OCI-LY7 (cell line): ENCODE measurements around the gene TK2. TPM values are rescaled to one million over a fixed set of nuclear protein-coding genes. Genes with fewer than 3 reads are reported as not detected.
A peak's percentile ranks its signal among the peaks of the same experiment; 100 is the strongest.

Experiments used
- BruUV-seq: library from RNA; stranded (reverse); fragments of 400-500 nt; replicated peaks from 2 replicates; lab custom pipeline; 2021; lab: Mats Ljungman, UMichigan
- CTCF ChIA-PET: fragments of 300-600 bp; sonication (Branson Sonifier 250); formaldehyde crosslinking; loops from one replicate; lab custom pipeline; 2022; ENCODE audit warnings: antibody characterized with exemption; ENCODE audit not compliant: unreplicated experiment; lab: Charles Lee
- POLR2A ChIA-PET: fragments of 300-600 bp; sonication (Branson Sonifier 250); formaldehyde crosslinking; loops from one replicate; lab custom pipeline; 2022; ENCODE audit warnings: antibody characterized with exemption; lab: Charles Lee
- DNase-seq: peaks from one replicate; pipeline ENCODE4 v3.0.0-alpha.2; 2015; ENCODE audit warnings: low spot score
- H2AFZ ChIP-seq: fragments of 200-600 bp; sonication (generic), shearing (Covaris generic); 2 replicates; pipeline ENCODE4 v1.6.1; 2014; ENCODE audit warnings: mild to moderate bottlenecking, antibody characterized with exemption, low read length, moderate library complexity
- H3K27ac ChIP-seq: fragments of 200-600 bp; sonication (generic); 2 replicates; pipeline ENCODE4 v1.5.1; 2014; ENCODE audit warnings: mixed run types, low read depth, mild to moderate bottlenecking, moderate library complexity, low read length, inconsistent platforms; ENCODE audit not compliant: poor library complexity, severe bottlenecking
- H3K36me3 ChIP-seq: fragments of 200-600 bp; sonication (generic); 2 replicates; pipeline ENCODE4 v1.6.1; 2014; ENCODE audit warnings: mild to moderate bottlenecking, antibody characterized with exemption, low read length, moderate library complexity, mixed read lengths; ENCODE audit not compliant: insufficient read depth
- H3K4me1 ChIP-seq: fragments of 200-600 bp; sonication (generic); 2 replicates; pipeline ENCODE4 v1.5.1; 2014; ENCODE audit warnings: mild to moderate bottlenecking, low read length; ENCODE audit not compliant: insufficient read depth, poor library complexity, severe bottlenecking
- H3K4me2 ChIP-seq: fragments of 200-600 bp; sonication (generic); 2 replicates; pipeline ENCODE4 v1.6.1; 2014; ENCODE audit warnings: mild to moderate bottlenecking, low read length
- H3K4me3 ChIP-seq: fragments of 200-600 bp; sonication (generic); 2 replicates; pipeline ENCODE4 v1.5.1; 2014; ENCODE audit warnings: mild to moderate bottlenecking, low read depth, low read length; ENCODE audit not compliant: poor library complexity, severe bottlenecking
- H3K79me2 ChIP-seq: fragments of 200-600 bp; sonication (generic); 2 replicates; pipeline ENCODE4 v1.6.1; 2016; ENCODE audit warnings: low read depth, mild to moderate bottlenecking, low read length, moderate library complexity, mixed read lengths; ENCODE audit not compliant: insufficient read depth
- H3K9me2 ChIP-seq: fragments of 200-600 bp; sonication (generic); 2 replicates; pipeline ENCODE4 v1.6.1; 2016; ENCODE audit warnings: mild to moderate bottlenecking, low read length, mixed read lengths; ENCODE audit not compliant: insufficient read depth
- H3K9me3 ChIP-seq: fragments of 200-600 bp; sonication (generic); 2 replicates; pipeline ENCODE4 v1.6.1; 2014; ENCODE audit warnings: mild to moderate bottlenecking, mixed run types, low read length, mixed read lengths
- H4K20me1 ChIP-seq: fragments of 200-600 bp; sonication (generic); 2 replicates; pipeline ENCODE4 v1.6.1; 2014; ENCODE audit warnings: mild to moderate bottlenecking, antibody characterized with exemption, low read length, moderate library complexity, mixed read lengths; ENCODE audit not compliant: insufficient read depth
- CTCF ChIP-seq: fragments of 200-600 bp; sonication (generic); conservative IDR thresholded peaks from 2 replicates; pipeline ENCODE4 v1.5.1; 2014; ENCODE audit warnings: mild to moderate bottlenecking, antibody characterized with exemption, low read length, moderate library complexity, mixed read lengths
- EZH2phosphoT487 ChIP-seq: fragments of 200-600 bp; sonication (generic); IDR thresholded peaks from 2 replicates; pipeline ENCODE4 v1.6.1; 2018; ENCODE audit warnings: low read depth, borderline replicate concordance, mild to moderate bottlenecking, mixed run types, antibody characterized with exemption, low read length, moderate library complexity, mixed read lengths
- intact Hi-C: fragments of 100-400 bp; cut with micrococcal nuclease; formaldehyde crosslinking; loops from one replicate; pipeline ENCODE4 v1.10.0; 2022; ENCODE audit not compliant: unreplicated experiment
- total RNA-seq, 2 experiments: library from RNA; depleted of rRNA in 1 of 2; stranded (reverse); fragments of >200 nt in 1 of 2; shearing (Covaris generic) in 1 of 2; gene quantifications; 2 replicates each; pipeline ENCODE4 v1.2.3, GENCODE V29; 2014 to 2022

Gene TK2
- total RNA-seq, 2 experiments from 2014 or later: 0.06 to 1.9 TPM

GRCh38 chr16:66516808-66517585, 32.9 kb downstream of the TK2 start:
- BruUV-seq: TSS peak; percentile 98
- intact Hi-C loops: loop anchor here (1.0 to 2.0 kb wide), 3 partner anchors 34 to 72 kb away; no protein-coding TSS in a partner anchor
- ChIA-PET CTCF (interaction anchor here (1.1 kb wide), 2 partner anchors 35 to 40 kb away, joined by 3 read pairs; partner anchors contain the start of gene CKLF), POLR2A (interaction anchor here (2.2 kb wide), 1 partner anchor 35 kb away, joined by 11 read pairs; the partner anchor contains the start of gene CKLF)
- peaks cover 39% of the 10 kb centered on the region for H3K4me1 ChIP-seq
- DNase-seq: peak; percentile 95
- H2AFZ ChIP-seq: peak overlapping the region; percentile 62
- H4K20me1 ChIP-seq: no peaks in the 10 kb centered on the region
- peak overlapping the region; percentile 83 for H3K4me2 ChIP-seq
- H3K4me3 ChIP-seq: peak overlapping the region; percentile 58
- H3K9me3 ChIP-seq: no peaks in the 10 kb centered on the region
- no peaks in the 10 kb centered on the region for H3K36me3 ChIP-seq
- TF ChIP-seq EZH2phosphoT487 (no peak), CTCF (no peak)
- H3K27ac ChIP-seq: peak overlapping the region; percentile 68
- no peaks in the 10 kb centered on the region for H3K79me2 ChIP-seq
- H3K9me2 ChIP-seq: no peaks in the 10 kb centered on the region

- H3K36me3 ChIP-seq: no peaks in the 10 kb centered on the region
- intact Hi-C loops: loop anchor here (1.0 to 2.0 kb wide), 3 partner anchors 33 to 72 kb away; no protein-coding TSS in a partner anchor
- no TSS peak for BruUV-seq
- H3K79me2 ChIP-seq: no peaks in the 10 kb centered on the region
- H3K9me3 ChIP-seq: no peaks in the 10 kb centered on the region
- no peak for TF ChIP-seq CTCF
- no peak for TF ChIP-seq EZH2phosphoT487
- no peaks in the 10 kb centered on the region for H3K9me2 ChIP-seq
- ChIA-PET POLR2A (no interaction called here), CTCF (no interaction called here)
- peak overlapping the region; percentile 62; the same call in 1 of the 2 replicates for H2AFZ ChIP-seq
- peak overlapping the region; percentile 68 for H3K27ac ChIP-seq
- H3K4me3 ChIP-seq: peak overlapping the region; percentile 38
- H3K4me1 ChIP-seq: peaks cover 37% of the 10 kb centered on the region
- DNase-seq: no peak
- no peaks in the 10 kb centered on the region for H4K20me1 ChIP-seq
- peak overlapping the region; percentile 83 for H3K4me2 ChIP-seq
Measured at GRCh38 chr16:66516509-66516807, 33.5 kb downstream of the TK2 start.
